GM12878 (cell line): ENCODE measurements around the gene CCR5. TPM values are rescaled to one million over a fixed set of nuclear protein-coding genes. Genes with fewer than 3 reads are reported as not detected.

Experiments
- CEBPB ChIP-seq, 2 experiments: fragments of 150-350 bp in 1 of 2; IDR thresholded peaks; 2 replicates each; pipeline ENCODE4 v1.6.1; 2012 to 2014; ENCODE audit warnings: low read depth in 2 of 2, low read length in 2 of 2, borderline replicate concordance in 1 of 2, inconsistent platforms in 1 of 2
- CHD1 ChIP-seq: IDR thresholded peaks from 2 replicates; pipeline ENCODE4 v1.6.1; 2012; ENCODE audit warnings: low read depth, low read length, improper control_type of control experiment
- CHD2 ChIP-seq: IDR thresholded peaks from 2 replicates; pipeline ENCODE4 v1.6.1; 2011; ENCODE audit warnings: low read depth, low read length, improper control_type of control experiment, borderline replicate concordance
- E4F1 ChIP-seq: fragments of 450-650 bp; IDR thresholded peaks from 2 replicates; pipeline ENCODE4 v1.6.1; 2018; ENCODE audit warnings: borderline replicate concordance, mild to moderate bottlenecking; ENCODE audit not compliant: partially characterized antibody
- EED ChIP-seq: sonication (generic); IDR thresholded peaks from 2 replicates; pipeline ENCODE4 v1.6.1; 2016; ENCODE audit warnings: antibody characterized with exemption, low read depth
- ETV6 ChIP-seq, 2 experiments: fragments of 450-650 bp in 1 of 2; IDR thresholded peaks in 1 of 2; conservative IDR thresholded peaks in 1 of 2; 2 replicates each; pipeline ENCODE4 v1.6.1; 2014; ENCODE audit warnings: antibody characterized with exemption in 1 of 2, borderline replicate concordance in 1 of 2, low read depth in 1 of 2, mild to moderate bottlenecking in 1 of 2, moderate library complexity in 1 of 2
- HCFC1 ChIP-seq: fragments of 150-350 bp; IDR thresholded peaks from 2 replicates; pipeline ENCODE4 v1.6.1; 2014; ENCODE audit warnings: low read length
- IKZF2 ChIP-seq, 2 experiments: fragments of 450-650 bp; IDR thresholded peaks; 2 replicates each; pipeline ENCODE4 v1.6.1; 2017; ENCODE audit warnings: mild to moderate bottlenecking in 2 of 2, moderate library complexity in 2 of 2
- MEF2A ChIP-seq: IDR thresholded peaks from 2 replicates; pipeline ENCODE4 v1.6.1; 2011; ENCODE audit warnings: low read depth, mild to moderate bottlenecking, low read length, moderate library complexity; ENCODE audit not compliant: insufficient read depth
- MEF2B ChIP-seq: fragments of 450-650 bp; IDR thresholded peaks from 2 replicates; pipeline ENCODE4 v1.6.1; 2018; ENCODE audit warnings: mild to moderate bottlenecking, moderate library complexity; ENCODE audit not compliant: partially characterized antibody, poor library complexity, severe bottlenecking
- MTA3 ChIP-seq: IDR thresholded peaks from 2 replicates; pipeline ENCODE4 v1.6.1; 2012; ENCODE audit warnings: low read length, inconsistent platforms, borderline replicate concordance
- MXI1 ChIP-seq: fragments of 150-350 bp; IDR thresholded peaks from 2 replicates; pipeline ENCODE4 v1.6.1; 2011; ENCODE audit warnings: low read depth, mild to moderate bottlenecking, inconsistent platforms, low read length, improper control_type of control experiment
- NKRF ChIP-seq: fragments of 450-650 bp; conservative IDR thresholded peaks from 2 replicates; pipeline ENCODE4 v1.6.1; 2017; ENCODE audit warnings: mild to moderate bottlenecking, moderate library complexity
- PAX5 ChIP-seq: IDR thresholded peaks from 2 replicates; pipeline ENCODE4 v1.6.1; 2011; ENCODE audit warnings: low read depth, low read length, borderline replicate concordance
- PKNOX1 ChIP-seq: fragments of 450-650 bp; IDR thresholded peaks from 2 replicates; pipeline ENCODE4 v1.6.1; 2016; ENCODE audit warnings: mild to moderate bottlenecking
- RB1 ChIP-seq: fragments of 450-650 bp; formaldehyde crosslinking; IDR thresholded peaks from 2 replicates; pipeline ENCODE4 v1.6.1; 2017; ENCODE audit warnings: mild to moderate bottlenecking, borderline replicate concordance
- RELB ChIP-seq: fragments of 450-650 bp; IDR thresholded peaks from 2 replicates; pipeline ENCODE4 v1.6.1; 2017; ENCODE audit warnings: low read depth, mild to moderate bottlenecking, moderate library complexity
- SMC3 ChIP-seq: IDR thresholded peaks from 2 replicates; pipeline ENCODE4 v1.6.1; 2011; ENCODE audit warnings: low read length, improper control_type of control experiment, borderline replicate concordance
- SPI1 ChIP-seq: IDR thresholded peaks from 2 replicates; pipeline ENCODE4 v1.6.1; 2011; ENCODE audit warnings: low read depth, mild to moderate bottlenecking, low read length, moderate library complexity, borderline replicate concordance; ENCODE audit not compliant: insufficient read depth
- SUZ12 ChIP-seq: fragments of 200-600 bp; sonication (generic); IDR thresholded peaks from one replicate; pipeline ENCODE4 v1.6.1; 2018; ENCODE audit warnings: antibody characterized with exemption, mild to moderate bottlenecking; ENCODE audit not compliant: unreplicated experiment
- TCF7 ChIP-seq: IDR thresholded peaks from 2 replicates; pipeline ENCODE4 v1.6.1; 2014; ENCODE audit warnings: antibody characterized with exemption, borderline replicate concordance
- USF2 ChIP-seq: IDR thresholded peaks from 2 replicates; pipeline ENCODE4 v1.6.1; 2011; ENCODE audit warnings: low read depth, low read length, improper control_type of control experiment, borderline replicate concordance
- polyA plus RNA-seq, 11 experiments: library from polyadenylated mRNA; depleted of rRNA in 4 of 11; unstranded in 6 of 11; stranded (reverse) in 5 of 11; fragments of >200 nt; fragmentation: Nextera tagmentation in 4 of 11; fragmentation: Illumina TruSeq in 1 of 11; extraction: Ambion mirVana in 4 of 11; extraction: Trizol in 1 of 11; gene quantifications; 1 replicate in 1 of 11; 2 replicates in 10 of 11; pipeline versions ENCODE4 v1.2.1 to v1.2.3, GENCODE V29; 2011 to 2016; ENCODE audit warnings: inconsistent platforms in 2 of 11, missing spikeins in 2 of 11, low read depth in 1 of 11
- total RNA-seq, 4 experiments: library from RNA; depleted of rRNA in 3 of 4; stranded (reverse); fragments of >200 nt in 3 of 4; fragmentation: Illumina TruSeq in 1 of 4; extraction: Trizol in 1 of 4; gene quantifications; 2 replicates each; pipeline versions ENCODE4 v1.2.1 to v1.2.3, GENCODE V29; 2013 to 2021

CCR5 gene
- total and polyA plus RNA-seq, 10 of the 15 experiments (the other 5 are each of a cell fraction or from before 2014, with no cell fraction given), result 0.17 to 1.6 (median 0.82) TPM; not detected in 1

GRCh38 chr3:46321461-46322104 lies 49.2 kb upstream of the CCR5 start (continued):
- TF ChIP-seq ETV6 (conservative IDR thresholded peaks at IDR 0.05 in 1 of 2, IDR thresholded peaks at IDR 0.05 in 1 of 2; ENCODE audit: borderline replicate concordance in 1 of 2, low read depth in 1 of 2) (no peak), SPI1 (peak; percentile 96), RB1 (no peak), USF2 (no peak), CEBPB (IDR thresholded peaks at IDR 0.05; ENCODE audit: borderline replicate concordance in 1 of 2, low read depth in 2 of 2, low read length in 2 of 2) (no peak), PKNOX1 (no peak), CHD1 (no peak), HCFC1 (no peak), MEF2B (peak; percentile 78), RELB (peak; percentile 82), CHD2 (no peak), EED (peak; percentile 26; the same call in 1 of the 2 replicates), PAX5 (no peak), SUZ12 (no peak), NKRF (no peak), TCF7 (no peak), IKZF2 (IDR thresholded peaks at IDR 0.05) (peak; percentile 95 to 97), MXI1 (no peak), E4F1 (no peak), MTA3 (peak; percentile 45; the same call in 1 of the 2 replicates), SMC3 (no peak), MEF2A (peak; percentile 91)
